ENCODE data around the gene NOXO1. TPM values are rescaled to one million over a fixed set of nuclear protein-coding genes. Genes with fewer than 3 reads are reported as not detected.

Gene NOXO1
- under 1 TPM in 1 of 2 experiments, not detected in 1; 0.23 TPM for total RNA-seq

- H3K4me3 Mint-ChIP-seq = no peak within 1 kb of the TSS
These were observed at the start of gene NOXO1 for GRCh38 chr16:1981398-1981836. TSS of gene NOXO1 (minus strand) at chr16:1981469. CDS start at chr16:1981179, 290 bp downstream.

DNA sequence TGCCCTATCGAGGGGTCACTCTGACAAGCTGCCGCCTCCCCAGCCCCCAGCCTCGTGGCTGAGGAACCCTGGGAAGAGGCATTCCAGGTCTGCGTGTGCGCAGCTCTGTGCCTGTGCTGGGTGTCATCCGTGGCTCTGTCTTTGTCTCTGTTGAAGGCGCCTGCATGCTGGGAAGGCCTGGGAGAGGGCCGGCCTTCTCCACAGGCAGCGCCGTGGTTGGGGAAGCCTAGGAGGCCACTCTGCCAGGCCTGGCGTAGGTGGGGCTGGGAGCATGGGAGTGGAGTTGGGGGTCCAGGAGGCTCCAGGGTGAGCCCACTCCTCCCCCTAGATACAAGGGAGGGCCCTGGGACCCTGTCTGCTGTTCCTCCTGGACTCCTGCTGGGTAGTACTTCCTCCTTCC, 48.8 kb upstream of the NOXO1 start:
- H3K27ac Mint-ChIP-seq = no peak overlapping the region
- ChIA-PET POLR2A (no interaction called here), CTCF (interaction anchor here (1.0 to 1.6 kb wide), 2 partner anchors 18 to 111 kb away, joined by 3 read pairs; partner anchors contain the start of gene TSC2)
- no peak for DNase-seq
- H3K9me3 Mint-ChIP-seq = no peaks in the 10 kb centered on the region
- no peak overlapping the region for H3K4me3 Mint-ChIP-seq
- H3K36me3 Mint-ChIP-seq (ENCODE audit: low read depth) = no peaks in the 10 kb centered on the region
- peaks cover 4% of the 10 kb centered on the region for H3K4me1 Mint-ChIP-seq
- H3K27me3 Mint-ChIP-seq = peaks cover 24% of the 10 kb centered on the region

More at GRCh38 chr16:1981398-1981836, at the start of gene NOXO1:
- Mint-ChIP-seq H3K9me3 (no peaks in the 10 kb centered on the region), H3K36me3 (ENCODE audit: low read depth) (peaks cover 9% of the 10 kb centered on the region), H3K27ac (no peak within 1 kb of the TSS), H3K4me1 (peaks cover 21% of the 10 kb centered on the region), H3K27me3 (peaks cover 27% of the 10 kb centered on the region)
- ChIA-PET POLR2A (interaction anchor here (1.0 to 12.7 kb wide), 6 partner anchors 9 to 274 kb away, joined by 3 to 149 read pairs (median 4); partner anchors contain the start of genes NDUFB10, RNF151, RPS2 and TBL3), CTCF (interaction anchor here (1.0 kb wide), 1 partner anchor 38 kb away, joined by 3 read pairs; the partner anchor contains the start of gene MSRB1)
- no peak for DNase-seq

DNA sequence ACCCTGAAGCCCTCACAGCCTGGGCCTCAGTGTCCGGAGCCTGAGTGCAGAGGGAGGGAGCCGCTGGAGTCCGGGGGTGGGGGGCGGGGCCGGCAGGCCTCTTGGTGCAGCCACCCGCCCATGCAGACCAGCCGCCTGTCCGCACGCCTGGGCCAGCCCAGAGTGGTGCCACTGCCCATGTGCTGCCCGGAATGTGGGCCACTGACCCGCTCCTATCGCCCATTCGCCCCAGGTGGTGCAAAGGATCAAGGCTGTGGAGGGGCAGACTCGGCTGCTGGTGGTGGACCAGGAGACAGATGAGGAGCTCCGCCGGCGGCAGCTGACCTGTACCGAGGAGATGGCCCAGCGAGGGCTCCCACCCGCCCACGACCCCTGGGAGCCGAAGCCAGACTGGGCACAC, 48.1 kb upstream of the NOXO1 start:
- Mint-ChIP-seq H3K9me3 (no peaks in the 10 kb centered on the region), H3K4me1 (peaks cover 5% of the 10 kb centered on the region), H3K4me3 (no peak overlapping the region), H3K36me3 (ENCODE audit: low read depth) (no peaks in the 10 kb centered on the region), H3K27me3 (peaks cover 25% of the 10 kb centered on the region), H3K27ac (no peak overlapping the region)
- DNase-seq = no peak
- CTCF ChIA-PET = interaction anchor here (1.0 kb wide), 1 partner anchor 19 kb away, joined by 3 read pairs; the partner anchor contains the start of gene TSC2
- POLR2A ChIA-PET = no interaction called here

GRCh38 chr16:2028620-2029220, 47.5 kb upstream of the NOXO1 start:
- CTCF ChIA-PET = no interaction called here
- POLR2A ChIA-PET = interaction anchor here (1.8 to 2.0 kb wide), 2 partner anchors 19 to 126 kb away, joined by 4 to 10 read pairs; partner anchors contain the start of genes NTHL1, TRAF7 and TSC2
- no peak for DNase-seq
- Mint-ChIP-seq H3K4me3 (no peak overlapping the region), H3K4me1 (peaks cover 7% of the 10 kb centered on the region), H3K27me3 (peaks cover 25% of the 10 kb centered on the region), H3K27ac (no peak overlapping the region), H3K36me3 (ENCODE audit: low read depth) (no peaks in the 10 kb centered on the region), H3K9me3 (no peaks in the 10 kb centered on the region)

GRCh38 chr16:2028146-2028545, 46.9 kb upstream of the NOXO1 start:
- ChIA-PET POLR2A (interaction anchor here (1.2 to 2.0 kb wide), 4 partner anchors 18 to 127 kb away, joined by 3 to 10 read pairs (median 4); partner anchors contain the start of genes NTHL1, TRAF7, TSC2 and ZNF598), CTCF (no interaction called here)
- H3K27me3 Mint-ChIP-seq = peaks cover 25% of the 10 kb centered on the region
- no peak for DNase-seq
- H3K27ac Mint-ChIP-seq = no peak overlapping the region
- H3K4me1 Mint-ChIP-seq = peaks cover 9% of the 10 kb centered on the region
- H3K36me3 Mint-ChIP-seq (ENCODE audit: low read depth) = no peaks in the 10 kb centered on the region
- H3K9me3 Mint-ChIP-seq = no peaks in the 10 kb centered on the region
- H3K4me3 Mint-ChIP-seq = no peak overlapping the region

DNA sequence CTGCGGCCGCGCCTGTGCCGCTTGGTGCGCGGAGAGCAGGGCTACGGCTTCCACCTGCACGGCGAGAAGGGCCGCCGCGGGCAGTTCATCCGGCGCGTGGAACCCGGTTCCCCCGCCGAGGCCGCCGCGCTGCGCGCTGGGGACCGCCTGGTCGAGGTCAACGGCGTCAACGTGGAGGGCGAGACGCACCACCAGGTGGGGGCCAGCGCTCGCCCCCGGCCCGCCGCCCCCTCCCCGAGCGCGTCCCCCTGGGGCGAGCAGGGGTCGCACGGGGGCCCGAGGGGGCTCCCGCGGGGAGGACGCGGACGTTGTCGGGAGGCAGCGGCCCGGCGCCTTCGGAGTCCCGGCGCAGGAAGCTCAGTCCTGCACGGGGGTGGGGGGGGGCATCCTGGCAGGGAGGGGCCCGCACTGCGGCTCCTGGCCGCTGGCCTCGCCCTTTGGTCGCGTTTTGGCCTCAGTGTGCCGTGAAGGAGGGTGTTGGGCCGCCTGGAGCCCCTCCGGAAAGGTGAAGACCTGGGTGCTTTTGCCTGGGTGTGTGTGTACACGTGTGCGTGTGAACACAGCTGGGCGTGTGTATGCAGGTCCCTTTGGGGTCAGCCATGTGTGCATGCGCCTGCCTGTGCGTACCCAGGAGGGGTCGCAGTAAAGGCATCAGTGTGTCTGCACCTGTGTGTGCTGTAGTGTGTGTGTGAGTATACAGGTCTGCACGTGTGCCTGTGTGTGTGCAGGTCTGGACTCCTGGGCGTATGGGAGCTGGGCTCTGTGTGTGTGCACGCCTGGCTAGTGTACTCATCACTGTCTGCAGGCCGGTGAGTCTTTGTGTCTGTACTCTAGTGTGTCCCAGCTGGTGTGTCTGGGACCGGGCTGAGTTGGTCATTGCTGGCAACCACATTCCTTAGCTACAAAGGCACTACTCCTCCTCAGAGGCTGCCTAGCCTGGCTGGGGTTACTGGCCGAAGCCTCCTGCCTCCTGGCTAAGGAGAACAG, 46.0 kb upstream of the NOXO1 start:
- POLR2A ChIA-PET = interaction anchor here (1.2 to 2.0 kb wide), 4 partner anchors 18 to 128 kb away, joined by 3 to 10 read pairs (median 4); partner anchors contain the start of genes NTHL1, TRAF7, TSC2 and ZNF598
- Mint-ChIP-seq H3K4me1 (peaks cover 16% of the 10 kb centered on the region), H3K27ac (no peak overlapping the region), H3K36me3 (ENCODE audit: low read depth) (no peaks in the 10 kb centered on the region), H3K4me3 (peak overlapping the region; percentile 45), H3K27me3 (peaks cover 31% of the 10 kb centered on the region), H3K9me3 (no peaks in the 10 kb centered on the region)
- CTCF ChIA-PET = no interaction called here
- DNase-seq = no peak

DNA sequence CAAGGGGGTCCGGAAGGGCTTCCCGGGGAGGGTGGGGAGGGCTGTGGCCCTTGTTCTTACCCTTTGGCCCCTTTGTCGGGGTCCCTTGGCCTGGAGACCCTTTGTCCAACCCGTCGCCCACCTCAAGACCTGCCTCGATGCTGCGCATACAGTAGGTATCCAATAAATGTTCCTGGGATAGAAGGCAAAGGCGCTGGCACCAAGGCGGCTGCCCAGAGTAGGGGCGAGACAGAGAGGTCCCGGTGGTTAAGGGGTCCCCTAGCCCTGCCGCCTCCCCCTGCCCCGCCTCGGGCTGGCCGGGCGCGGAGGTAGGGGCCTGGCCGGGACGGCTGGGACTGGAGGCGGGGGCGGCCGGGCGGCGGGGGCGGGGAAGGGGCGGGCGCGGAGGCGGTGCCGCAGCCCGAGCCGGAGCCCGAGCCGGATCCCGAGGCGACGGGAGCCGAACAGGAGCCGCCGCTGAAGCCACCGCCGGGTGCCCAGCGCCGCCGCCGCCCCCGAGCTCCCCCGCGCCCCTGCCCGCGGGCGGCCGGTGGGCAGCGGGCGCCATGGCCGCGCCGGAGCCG, 45.3 kb upstream of the NOXO1 start, which contains the start of gene NHERF2:
Gene NHERF2, plus strand, starts transcription at position 442 of the 563 bp plus-strand sequence. Its CDS starts 104 bp downstream, at position 546.
- peak; percentile 34 for DNase-seq
- Mint-ChIP-seq H3K9me3 (no peaks in the 10 kb centered on the region), H3K27ac (no peak within 1 kb of the TSS), H3K4me1 (peaks cover 16% of the 10 kb centered on the region), H3K4me3 (peak within 1 kb of the TSS; percentile 45), H3K36me3 (ENCODE audit: low read depth) (no peaks in the 10 kb centered on the region), H3K27me3 (peaks cover 37% of the 10 kb centered on the region)
- ChIA-PET POLR2A (no interaction called here), CTCF (no interaction called here)

DNA sequence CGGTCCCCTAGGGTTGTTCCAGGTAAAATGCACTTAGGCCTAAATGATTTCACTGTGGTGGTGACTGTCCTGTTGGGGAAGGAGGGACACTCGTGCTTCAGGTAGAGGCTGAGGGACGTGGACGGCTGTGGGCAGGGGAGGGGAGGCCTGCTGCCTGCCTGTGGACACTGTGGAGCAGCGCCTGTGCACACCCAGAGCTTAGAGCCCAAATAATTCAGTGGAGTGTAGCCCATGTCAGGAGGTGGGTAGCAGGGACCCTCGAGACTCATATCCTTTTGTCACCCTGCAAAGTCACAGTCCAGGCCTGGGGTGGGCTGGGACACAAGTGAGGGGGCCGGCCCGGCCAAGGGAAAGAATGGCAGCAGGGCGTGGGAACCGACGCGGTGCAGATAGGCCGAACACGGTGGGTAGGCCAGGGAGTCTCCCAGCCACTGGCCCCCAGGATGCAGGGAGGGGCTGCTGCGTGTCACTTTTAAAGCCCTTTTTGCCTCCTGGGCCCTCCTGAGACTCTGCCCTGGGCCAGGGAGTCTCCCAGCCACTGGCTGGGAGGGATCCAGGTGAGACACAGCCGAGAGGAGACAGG, 44.7 kb upstream of the NOXO1 start:
- no peak for DNase-seq
- Mint-ChIP-seq H3K4me1 (peaks cover 16% of the 10 kb centered on the region), H3K27me3 (peaks cover 39% of the 10 kb centered on the region), H3K4me3 (peak overlapping the region; percentile 14), H3K27ac (no peak overlapping the region), H3K36me3 (ENCODE audit: low read depth) (no peaks in the 10 kb centered on the region), H3K9me3 (no peaks in the 10 kb centered on the region)
- ChIA-PET POLR2A (no interaction called here), CTCF (interaction anchor here (5.5 kb wide), 1 partner anchor 114 kb away, joined by 79 read pairs; no protein-coding TSS in a partner anchor)

GRCh38 chr16:2025251-2025650, 44.0 kb upstream of the NOXO1 start:
- DNase-seq = no peak
- Mint-ChIP-seq H3K9me3 (no peaks in the 10 kb centered on the region), H3K36me3 (ENCODE audit: low read depth) (no peaks in the 10 kb centered on the region), H3K27me3 (peaks cover 44% of the 10 kb centered on the region), H3K27ac (no peak overlapping the region), H3K4me1 (peaks cover 19% of the 10 kb centered on the region), H3K4me3 (no peak overlapping the region)
- ChIA-PET CTCF (interaction anchor here (5.5 kb wide), 1 partner anchor 115 kb away, joined by 79 read pairs; no protein-coding TSS in a partner anchor), POLR2A (interaction anchor here (1.0 kb wide), 1 partner anchor 130 kb away, joined by 6 read pairs; the partner anchor contains the start of gene TRAF7)

DNA sequence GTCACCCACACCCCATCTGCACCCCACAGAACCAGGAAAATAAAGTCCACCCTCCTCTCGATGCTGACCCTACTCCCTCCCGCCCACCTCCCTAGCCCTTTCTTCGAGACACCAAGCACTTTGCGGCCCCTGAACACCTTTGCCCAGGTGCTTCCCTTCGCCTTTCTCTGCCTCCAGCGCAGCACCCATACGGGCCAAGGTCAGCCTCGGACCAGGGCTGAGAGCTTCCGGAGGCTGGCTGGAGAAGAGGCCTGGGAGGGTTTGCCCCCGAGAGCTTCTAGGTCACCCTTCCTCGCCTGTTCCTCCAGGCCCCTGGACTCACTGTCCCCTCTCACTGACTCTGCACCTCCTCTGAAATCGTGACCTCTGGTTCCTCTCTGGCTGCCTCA, 42.8 kb upstream of the NOXO1 start:
- Mint-ChIP-seq H3K4me3 (no peak overlapping the region), H3K9me3 (no peaks in the 10 kb centered on the region), H3K4me1 (peaks cover 19% of the 10 kb centered on the region), H3K27me3 (peaks cover 46% of the 10 kb centered on the region), H3K27ac (no peak overlapping the region), H3K36me3 (ENCODE audit: low read depth) (no peaks in the 10 kb centered on the region)
- ChIA-PET CTCF (interaction anchor here (2.2 to 5.5 kb wide), 2 partner anchors 24 to 116 kb away, joined by 12 to 79 read pairs; partner anchors contain the start of genes NTHL1 and TSC2), POLR2A (interaction anchor here (1.2 kb wide), 1 partner anchor 16 kb away, joined by 3 read pairs; no protein-coding TSS in a partner anchor)
- DNase-seq = no peak

DNA sequence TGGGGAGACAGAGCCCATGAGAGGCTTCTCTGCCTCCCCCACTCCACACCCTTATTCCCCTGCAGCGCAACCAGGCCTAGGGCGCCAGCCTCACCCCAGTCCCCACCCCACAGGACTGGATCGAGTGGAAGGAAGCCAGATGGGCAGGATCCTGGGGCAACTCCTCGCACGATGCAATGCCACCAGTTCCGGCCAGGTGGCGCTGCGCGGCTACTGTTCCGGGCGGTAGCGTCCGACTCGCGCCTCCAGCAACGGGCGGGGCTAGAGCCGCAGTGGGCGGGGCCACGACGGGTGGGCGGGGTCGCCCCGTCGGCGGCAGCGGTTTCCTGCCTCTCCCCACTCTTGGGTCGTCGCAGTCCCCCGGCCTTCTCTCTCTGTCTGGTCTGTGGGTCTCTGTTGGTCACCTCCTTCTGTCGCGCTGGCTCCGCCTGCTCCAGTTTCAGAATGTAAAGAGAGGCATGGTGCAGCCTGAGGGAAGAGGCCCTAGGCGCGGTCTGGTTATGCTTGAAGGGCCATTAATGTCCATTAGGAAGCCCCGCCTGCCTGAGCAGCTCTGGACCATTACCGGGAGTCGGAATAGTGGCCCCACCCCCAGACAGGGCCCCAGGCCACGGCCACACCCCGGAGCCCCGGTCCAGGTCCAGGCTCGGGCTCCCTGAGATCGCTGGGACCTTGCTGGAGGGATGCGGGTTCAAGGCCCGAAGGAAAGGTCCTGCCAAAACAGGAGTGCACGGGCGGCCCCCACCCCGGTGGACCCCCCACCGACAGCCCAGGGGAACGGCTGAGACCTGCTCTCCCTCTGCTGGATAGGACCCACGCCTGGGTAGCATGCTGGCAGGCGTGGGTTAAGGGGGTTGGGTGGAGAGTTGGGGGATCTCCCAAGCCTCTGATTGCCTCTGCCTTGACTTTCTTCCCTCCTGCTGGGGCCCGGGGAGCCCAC, 42.1 kb upstream of the NOXO1 start:
- ChIA-PET CTCF (interaction anchor here (0.6 to 5.5 kb wide), 18 partner anchors 9 to 508 kb away, joined by 3 to 79 read pairs (median 4); partner anchors contain the start of genes CEMP1, NTHL1, TRAF7 and TSC2), POLR2A (interaction anchor here (0.6 to 1.6 kb wide), 8 partner anchors 15 to 132 kb away, joined by 3 to 8 read pairs (median 4); partner anchors contain the start of genes NTHL1, TRAF7 and TSC2)
- peaks cover 47% of the 10 kb centered on the region for H3K27me3 Mint-ChIP-seq
- peak; percentile 97 for DNase-seq
- H3K36me3 Mint-ChIP-seq (ENCODE audit: low read depth) = no peaks in the 10 kb centered on the region
- H3K9me3 Mint-ChIP-seq = no peaks in the 10 kb centered on the region
- peaks cover 19% of the 10 kb centered on the region for H3K4me1 Mint-ChIP-seq
- H3K27ac Mint-ChIP-seq = peak overlapping the region; percentile 58
- H3K4me3 Mint-ChIP-seq = peak overlapping the region; percentile 64
